H1 (cell line): ENCODE results near the gene GJB1. TPM values are rescaled to one million over a fixed set of nuclear protein-coding genes. Genes with fewer than 3 reads are reported as not detected.

Experiments
- polyA plus RNA-seq, 7 experiments: library from polyadenylated mRNA; depleted of rRNA in 3 of 7; stranded (reverse) in 5 of 7; unstranded in 2 of 7; fragments of >200 nt in 5 of 7; fragments of 200-250 nt in 2 of 7; gene quantifications; 1 replicate in 5 of 7; 2 replicates in 1 of 7; 4 replicates in 1 of 7; pipeline versions ENCODE4 v1.2.1 to v1.2.3, GENCODE V29; 2011 to 2013; ENCODE audit warnings: missing spikeins in 2 of 7, mixed read lengths in 2 of 7
- total RNA-seq: library from RNA; stranded (reverse); fragmentation: NEBNext Ultra II Directional; extraction: Animal tissue kit (Norgen Biotek cat#: 25700); gene quantifications from 2 replicates; pipeline ENCODE4 v1.2.1, GENCODE V29; 2021
- TF ChIP-seq, protein P1 (sequence below): IDR thresholded peaks from 2 replicates; pipeline ENCODE4 v1.6.1; 2012; ENCODE audit warnings: low read length, inconsistent platforms

The GJB1 gene
- total and polyA plus RNA-seq, 2 of the 8 experiments (the other 6 are each of a cell fraction or from before 2014, with no cell fraction given), result 0.14 TPM; not detected in 1

DNA sequence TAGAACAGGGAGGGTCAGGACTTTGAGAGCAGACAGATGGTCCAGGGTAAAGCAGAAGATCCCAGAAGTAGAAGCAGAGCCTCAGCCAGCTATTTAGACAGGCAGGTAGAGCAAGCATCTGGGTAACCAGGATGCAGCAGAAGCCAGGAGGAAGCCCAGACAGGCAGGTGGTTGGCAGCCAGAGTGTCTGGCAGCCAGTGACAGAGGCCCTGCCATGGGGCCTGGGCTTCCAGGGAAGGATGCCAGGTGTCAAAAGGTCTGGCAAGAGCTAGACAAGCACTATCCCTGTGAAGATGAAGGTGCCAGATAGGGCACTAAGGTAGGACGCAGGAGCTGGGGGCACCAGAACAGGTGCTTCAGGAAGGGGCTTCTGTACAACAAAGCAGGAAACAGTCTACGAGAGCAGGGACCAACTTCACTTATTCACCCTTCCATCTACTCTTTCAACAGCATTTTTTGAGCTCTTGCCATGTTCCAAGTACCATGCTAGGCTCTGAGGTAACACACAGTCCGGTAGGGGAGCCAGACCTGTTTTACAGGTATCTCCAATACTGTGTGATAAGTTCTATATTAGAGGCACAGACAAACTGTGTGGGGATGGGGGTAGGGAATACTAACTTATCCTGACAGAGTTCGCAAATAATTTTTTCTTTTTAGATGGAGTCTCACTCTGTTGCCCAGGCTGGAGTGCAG lies 38.1 kb upstream of the GJB1 start (continued):
- TF ChIP-seq, protein P1, sequence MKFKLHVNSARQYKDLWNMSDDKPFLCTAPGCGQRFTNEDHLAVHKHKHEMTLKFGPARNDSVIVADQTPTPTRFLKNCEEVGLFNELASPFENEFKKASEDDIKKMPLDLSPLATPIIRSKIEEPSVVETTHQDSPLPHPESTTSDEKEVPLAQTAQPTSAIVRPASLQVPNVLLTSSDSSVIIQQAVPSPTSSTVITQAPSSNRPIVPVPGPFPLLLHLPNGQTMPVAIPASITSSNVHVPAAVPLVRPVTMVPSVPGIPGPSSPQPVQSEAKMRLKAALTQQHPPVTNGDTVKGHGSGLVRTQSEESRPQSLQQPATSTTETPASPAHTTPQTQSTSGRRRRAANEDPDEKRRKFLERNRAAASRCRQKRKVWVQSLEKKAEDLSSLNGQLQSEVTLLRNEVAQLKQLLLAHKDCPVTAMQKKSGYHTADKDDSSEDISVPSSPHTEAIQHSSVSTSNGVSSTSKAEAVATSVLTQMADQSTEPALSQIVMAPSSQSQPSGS, result no peak
